SH-SY5Y (cell line): Measurements from ENCODE around the gene KRT82.

Experiments used
- GATA2 ChIP-seq: IDR thresholded peaks from 2 replicates; pipeline ENCODE4 v1.6.1; 2011; ENCODE audit warnings: mild to moderate bottlenecking, low read depth, low read length
- GATA3 ChIP-seq: IDR thresholded peaks from 2 replicates; pipeline ENCODE4 v1.6.1; 2011; ENCODE audit warnings: low read depth, mild to moderate bottlenecking, low read length, moderate library complexity

- TF ChIP-seq GATA3 (no peak), GATA2 (no peak)
Measured at GRCh38 chr12:52428121-52428520, 22.0 kb upstream of the KRT82 start.
